Activated CD4-positive, alpha-beta T cell treated with anti-CD3 and anti-CD28 coated beads, Interleukin-2, amount 10 ng/mL, durations not matched to agents 24 days and 14 days (primary cell): Measurements from ENCODE around the gene NDUFS7. TPM values are rescaled to one million over a fixed set of nuclear protein-coding genes. Genes with fewer than 3 reads are reported as not detected.

Experiments used
- DNase-seq: peaks from one replicate; pipeline ENCODE4 v3.0.0; 2022
- H3K27ac Mint-ChIP-seq: one replicate; pipeline ENCODE4 v1.8.0; 2022; ENCODE audit warnings: mild to moderate bottlenecking, mixed read lengths
- H3K27me3 Mint-ChIP-seq: one replicate; pipeline ENCODE4 v1.8.0; 2022; ENCODE audit warnings: mixed read lengths
- H3K36me3 Mint-ChIP-seq: one replicate; pipeline ENCODE4 v1.8.0; 2022; ENCODE audit warnings: low read depth, mild to moderate bottlenecking, mixed read lengths
- H3K4me1 Mint-ChIP-seq: one replicate; pipeline ENCODE4 v1.8.0; 2021; ENCODE audit warnings: mixed read lengths
- H3K4me3 Mint-ChIP-seq: one replicate; pipeline ENCODE4 v1.8.0; 2022; ENCODE audit warnings: mild to moderate bottlenecking, moderate library complexity, mixed read lengths
- H3K9me3 Mint-ChIP-seq: one replicate; pipeline ENCODE4 v1.8.0; 2021; ENCODE audit warnings: mixed read lengths
- intact Hi-C: fragments of 100-400 bp; cut with micrococcal nuclease; formaldehyde crosslinking; loops from one replicate; pipeline ENCODE4 v1.15.1; 2023
- total RNA-seq: library from RNA; stranded (reverse); gene quantifications from 2 replicates; pipeline ENCODE4 v1.2.3, GENCODE V29; 2022

NDUFS7 gene
- 108 and 110 TPM in 2 replicates for total RNA-seq

GRCh38 chr19:1383312-1384084, at the start of gene NDUFS7:
NDUFS7 (plus strand) TSS chr19:1383907; CDS start chr19:1383927, 20 bp downstream.
- DNase-seq = peak; percentile 98
- peak within 1 kb of the TSS; percentile 92 for H3K4me3 Mint-ChIP-seq
- peaks cover 9% of the 10 kb centered on the region for H3K27me3 Mint-ChIP-seq
- peak within 1 kb of the TSS; percentile 97 for H3K27ac Mint-ChIP-seq
- H3K9me3 Mint-ChIP-seq = peaks cover 4% of the 10 kb centered on the region
- intact Hi-C loops = loop anchor here (1.0 to 2.0 kb wide), 4 partner anchors 23 to 108 kb away; partner anchors contain the start of genes C19orf25, DAZAP1 and FAM174C
- H3K36me3 Mint-ChIP-seq = peaks cover 6% of the 10 kb centered on the region
- peaks cover 19% of the 10 kb centered on the region for H3K4me1 Mint-ChIP-seq

GRCh38 chr19:1336079-1336684, 47.5 kb upstream of the NDUFS7 start:
- no peak for DNase-seq
- H3K4me1 Mint-ChIP-seq = no peaks in the 10 kb centered on the region
- H3K36me3 Mint-ChIP-seq = no peaks in the 10 kb centered on the region
- H3K4me3 Mint-ChIP-seq = no peak overlapping the region
- intact Hi-C loops = no loop called here
- H3K27me3 Mint-ChIP-seq = peaks cover 1% of the 10 kb centered on the region
- no peak overlapping the region for H3K27ac Mint-ChIP-seq
- no peaks in the 10 kb centered on the region for H3K9me3 Mint-ChIP-seq

GRCh38 chr19:1340681-1341469, 42.8 kb upstream of the NDUFS7 start:
- intact Hi-C loops = no loop called here
- DNase-seq = no peak
- Mint-ChIP-seq H3K4me1 (peaks cover 2% of the 10 kb centered on the region), H3K4me3 (no peak overlapping the region), H3K27me3 (no peaks in the 10 kb centered on the region), H3K36me3 (no peaks in the 10 kb centered on the region), H3K9me3 (no peaks in the 10 kb centered on the region), H3K27ac (no peak overlapping the region)

DNA sequence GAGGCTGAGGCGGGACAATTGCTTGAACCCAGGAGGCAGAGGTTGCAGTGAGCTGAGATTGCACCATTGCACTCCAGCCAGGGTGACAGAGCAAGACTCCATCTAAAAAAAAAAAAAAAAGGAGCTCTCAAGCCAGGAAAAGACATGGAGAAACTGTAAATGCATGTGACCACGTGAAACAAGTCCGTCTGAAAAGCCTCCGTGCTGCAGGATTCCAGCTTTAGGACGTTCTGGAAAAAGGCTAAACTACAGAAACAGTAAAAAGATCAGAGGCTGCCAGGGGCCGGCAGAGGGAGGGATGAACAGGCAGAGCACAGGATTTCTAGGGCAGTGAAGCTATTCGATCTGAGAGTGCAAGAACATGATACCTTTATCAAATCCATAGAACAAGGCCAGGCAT, 40.7 kb upstream of the NDUFS7 start:
- Mint-ChIP-seq H3K27me3 (no peaks in the 10 kb centered on the region), H3K9me3 (no peaks in the 10 kb centered on the region), H3K4me3 (no peak overlapping the region), H3K36me3 (no peaks in the 10 kb centered on the region), H3K27ac (no peak overlapping the region), H3K4me1 (peaks cover 2% of the 10 kb centered on the region)
- no peak for DNase-seq
- intact Hi-C loops = no loop called here

GRCh38 chr19:1349211-1349610, 34.5 kb upstream of the NDUFS7 start:
- H3K9me3 Mint-ChIP-seq = no peaks in the 10 kb centered on the region
- H3K36me3 Mint-ChIP-seq = no peaks in the 10 kb centered on the region
- no peak for DNase-seq
- no peak overlapping the region for H3K27ac Mint-ChIP-seq
- H3K27me3 Mint-ChIP-seq = no peaks in the 10 kb centered on the region
- H3K4me1 Mint-ChIP-seq = peaks cover 2% of the 10 kb centered on the region
- intact Hi-C loops = no loop called here
- H3K4me3 Mint-ChIP-seq = no peak overlapping the region

DNA sequence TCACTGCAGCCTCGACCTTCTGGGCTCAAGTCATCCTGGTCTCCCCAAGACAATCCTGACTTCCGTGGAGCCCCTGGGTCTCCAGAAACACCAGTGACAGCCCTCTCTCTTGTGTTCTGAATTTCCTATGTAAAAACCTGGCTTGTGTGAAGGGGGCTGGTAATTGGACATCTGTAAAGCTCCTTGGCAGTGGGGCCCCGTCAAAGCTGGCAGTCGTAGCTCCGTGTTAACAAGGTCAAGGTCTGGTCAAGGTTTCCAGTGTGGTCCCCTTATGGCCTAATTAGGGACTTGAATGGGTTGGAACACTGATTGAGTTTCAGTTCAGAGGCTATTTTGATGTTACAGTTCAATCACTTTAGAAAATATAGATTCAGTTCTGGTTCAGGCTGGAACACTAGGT, 32.8 kb upstream of the NDUFS7 start:
- intact Hi-C loops = no loop called here
- Mint-ChIP-seq H3K36me3 (peaks cover 2% of the 10 kb centered on the region), H3K4me1 (peaks cover 6% of the 10 kb centered on the region), H3K27me3 (no peaks in the 10 kb centered on the region), H3K4me3 (no peak overlapping the region), H3K9me3 (no peaks in the 10 kb centered on the region), H3K27ac (no peak overlapping the region)
- no peak for DNase-seq

- Mint-ChIP-seq H3K4me1 (peaks cover 6% of the 10 kb centered on the region), H3K9me3 (no peaks in the 10 kb centered on the region), H3K27me3 (no peaks in the 10 kb centered on the region), H3K27ac (no peak overlapping the region), H3K36me3 (peaks cover 2% of the 10 kb centered on the region), H3K4me3 (no peak overlapping the region)
- no peak for DNase-seq
- intact Hi-C loops = no loop called here
Observed at GRCh38 chr19:1351381-1351851, 32.3 kb upstream of the NDUFS7 start.

DNA sequence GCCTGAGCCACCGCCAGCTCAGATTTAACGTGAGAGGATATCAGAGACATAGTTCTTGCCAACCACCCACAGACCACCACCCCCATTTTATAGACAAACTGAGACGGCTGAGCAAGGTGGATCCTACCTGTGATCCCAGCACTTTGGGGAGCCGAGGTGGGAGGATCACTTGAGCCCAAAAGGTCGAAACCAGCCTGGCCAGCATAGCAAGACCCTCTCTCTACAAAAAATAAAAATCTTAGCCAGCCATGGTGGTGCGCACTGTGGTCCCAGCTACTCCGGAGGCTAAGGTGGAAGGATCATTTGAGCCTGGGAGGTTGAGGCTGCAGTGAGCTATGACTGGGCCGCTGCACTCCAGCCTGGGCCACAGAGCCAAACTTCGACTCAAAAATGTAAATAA, 30.6 kb upstream of the NDUFS7 start:
- Mint-ChIP-seq H3K27ac (no peak overlapping the region), H3K27me3 (no peaks in the 10 kb centered on the region), H3K4me1 (peaks cover 6% of the 10 kb centered on the region), H3K9me3 (no peaks in the 10 kb centered on the region), H3K36me3 (peaks cover 7% of the 10 kb centered on the region), H3K4me3 (peak overlapping the region; percentile 17)
- DNase-seq = no peak
- intact Hi-C loops = no loop called here

GRCh38 chr19:1354970-1355567, 28.6 kb upstream of the NDUFS7 start:
- H3K36me3 Mint-ChIP-seq = peaks cover 15% of the 10 kb centered on the region
- intact Hi-C loops = loop anchor here (1.0 kb wide), 1 partner anchor 28 kb away; the partner anchor contains the start of gene NDUFS7
- H3K9me3 Mint-ChIP-seq = no peaks in the 10 kb centered on the region
- peak overlapping the region; percentile 79 for H3K27ac Mint-ChIP-seq
- peaks cover 6% of the 10 kb centered on the region for H3K4me1 Mint-ChIP-seq
- no peak for DNase-seq
- H3K27me3 Mint-ChIP-seq = no peaks in the 10 kb centered on the region
- H3K4me3 Mint-ChIP-seq = peak overlapping the region; percentile 86

DNA sequence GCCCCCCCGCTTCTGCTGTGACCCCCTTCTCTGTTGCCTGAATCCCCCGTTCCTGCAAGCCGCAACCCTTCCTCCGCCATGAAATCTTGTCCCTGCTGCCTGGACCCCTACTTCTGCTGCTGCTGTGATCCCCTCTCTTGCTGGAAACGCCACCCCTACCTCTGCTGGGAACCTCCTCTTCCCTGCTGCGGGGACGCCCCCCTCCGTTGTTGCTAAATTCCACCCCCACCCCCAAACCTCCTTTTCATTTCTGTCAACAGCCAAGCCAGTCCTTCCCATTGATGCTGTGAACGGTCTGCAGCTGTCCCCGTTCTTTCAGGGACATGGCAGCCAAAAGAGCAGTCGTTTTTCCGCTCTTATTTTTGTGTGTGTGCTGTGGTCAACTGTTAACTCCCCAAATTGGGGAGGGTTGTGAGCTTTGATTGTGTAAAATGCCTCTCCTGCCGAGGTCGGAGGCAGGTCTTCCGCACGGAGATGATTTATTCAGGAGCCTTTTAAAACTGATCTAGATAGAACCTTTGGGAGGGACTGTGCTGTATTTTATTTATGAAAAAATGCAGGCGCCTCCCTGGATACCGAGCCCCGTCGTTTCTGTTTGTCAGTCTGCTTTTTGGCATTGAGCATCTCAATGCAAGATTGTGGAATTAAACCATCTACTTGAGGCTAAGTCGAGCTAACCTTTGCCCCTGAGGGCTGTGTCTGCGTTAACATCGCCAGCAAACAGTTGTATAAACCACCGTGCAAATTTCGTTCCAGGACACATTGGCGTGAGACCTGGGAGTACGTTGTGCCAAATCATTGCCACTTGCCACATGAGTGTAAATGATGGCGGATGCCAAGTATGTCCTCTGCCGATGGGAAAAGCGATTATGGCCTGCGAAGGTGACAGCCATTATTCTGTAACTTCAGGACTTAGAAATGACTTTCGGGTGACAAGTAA, 27.9 kb upstream of the NDUFS7 start:
- intact Hi-C loops = loop anchor here (1.0 kb wide), 1 partner anchor 27 kb away; the partner anchor contains the start of gene NDUFS7
- Mint-ChIP-seq H3K9me3 (no peaks in the 10 kb centered on the region), H3K36me3 (peaks cover 16% of the 10 kb centered on the region), H3K4me3 (peak overlapping the region; percentile 86), H3K27ac (peak overlapping the region; percentile 79), H3K27me3 (no peaks in the 10 kb centered on the region), H3K4me1 (peaks cover 6% of the 10 kb centered on the region)
- no peak for DNase-seq

DNA sequence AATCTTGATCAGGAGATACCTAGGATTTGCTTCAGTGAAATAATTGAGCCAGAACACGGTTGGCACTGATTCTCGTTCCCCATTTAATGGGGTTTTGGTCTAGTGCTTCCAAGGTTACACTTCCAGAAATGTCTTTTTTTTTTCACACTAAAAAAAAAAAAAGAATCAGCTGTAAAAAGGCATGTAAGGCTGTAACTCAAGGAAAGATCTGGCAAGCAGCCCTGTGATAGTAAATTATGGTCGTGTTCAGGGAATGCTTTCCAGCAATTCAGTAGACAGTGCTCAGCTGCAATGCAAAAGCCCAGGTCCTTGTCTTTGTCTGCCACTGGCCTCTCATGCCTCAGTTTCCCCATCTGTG, 27.2 kb upstream of the NDUFS7 start:
- Mint-ChIP-seq H3K27me3 (no peaks in the 10 kb centered on the region), H3K27ac (no peak overlapping the region), H3K4me1 (peaks cover 8% of the 10 kb centered on the region), H3K4me3 (peak overlapping the region; percentile 86), H3K9me3 (no peaks in the 10 kb centered on the region), H3K36me3 (peaks cover 19% of the 10 kb centered on the region)
- intact Hi-C loops = no loop called here
- DNase-seq = no peak

DNA sequence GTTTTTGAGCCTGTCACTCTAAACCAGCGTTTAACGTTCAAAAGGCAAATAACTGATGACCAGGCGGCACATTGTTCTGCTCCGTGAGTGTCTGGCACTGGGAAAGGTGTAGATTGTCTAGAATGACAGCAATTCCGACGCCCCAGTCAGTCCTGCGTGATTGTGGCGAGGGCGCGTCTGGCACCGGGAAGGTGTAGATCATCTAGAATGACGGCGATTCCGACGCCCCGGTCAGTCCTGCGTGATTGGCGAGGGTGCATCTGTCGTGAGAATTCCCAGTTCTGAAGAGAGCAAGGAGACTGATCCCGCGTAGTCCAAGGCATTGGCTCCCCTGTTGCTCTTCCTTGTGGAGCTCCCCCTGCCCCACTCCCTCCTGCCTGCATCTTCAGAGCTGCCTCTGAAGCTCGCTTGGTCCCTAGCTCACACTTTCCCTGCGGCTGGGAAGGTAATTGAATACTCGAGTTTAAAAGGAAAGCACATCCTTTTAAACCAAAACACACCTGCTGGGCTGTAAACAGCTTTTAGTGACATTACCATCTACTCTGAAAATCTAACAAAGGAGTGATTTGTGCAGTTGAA, 26.1 kb upstream of the NDUFS7 start:
- Mint-ChIP-seq H3K4me1 (peaks cover 13% of the 10 kb centered on the region), H3K9me3 (no peaks in the 10 kb centered on the region), H3K27ac (no peak overlapping the region), H3K4me3 (no peak overlapping the region), H3K36me3 (peaks cover 27% of the 10 kb centered on the region), H3K27me3 (no peaks in the 10 kb centered on the region)
- intact Hi-C loops = no loop called here
- no peak for DNase-seq
